A549 treated with AZD9567 at 1 μM for 4 hours (cell line): ENCODE data around the gene TTC7B. TPM values are rescaled to one million over a fixed set of nuclear protein-coding genes. Genes with fewer than 3 reads are reported as not detected.

ENCODE experiments used
- total RNA-seq: library from RNA; stranded (reverse); fragments of 200-300 nt; extraction: Qiagen RNA extraction; gene quantifications from 5 replicates; pipeline ENCODE4 v1.2.3, GENCODE V29; 2022; ENCODE audit not compliant: insufficient read depth

TTC7B gene
- total RNA-seq: 12.8 to 21.8 TPM (median 17.9 TPM) in 5 replicates

GRCh38 chr14:90815822-90816662 is at the start of gene TTC7B:
Gene TTC7B (minus strand): TSS chr14:90816430. CDS start chr14:90816295, 135 bp downstream.

Other genes starting within 250 kb of the TTC7B start
- 3.6 to 5.3 TPM (median 4.8 TPM) in 5 replicates for gene RPS6KA5, start 244.2 kb upstream of the TTC7B start, total RNA-seq